Measurements from ENCODE around the gene COX6B1. TPM values are rescaled to one million over a fixed set of nuclear protein-coding genes. Genes with fewer than 3 reads are reported as not detected.

COX6B1 gene, protein sequence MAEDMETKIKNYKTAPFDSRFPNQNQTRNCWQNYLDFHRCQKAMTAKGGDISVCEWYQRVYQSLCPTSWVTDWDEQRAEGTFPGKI
- total RNA-seq (2014; rRNA removed; shearing (Covaris generic)) = 327 and 328 TPM in 2 replicates

DNA sequence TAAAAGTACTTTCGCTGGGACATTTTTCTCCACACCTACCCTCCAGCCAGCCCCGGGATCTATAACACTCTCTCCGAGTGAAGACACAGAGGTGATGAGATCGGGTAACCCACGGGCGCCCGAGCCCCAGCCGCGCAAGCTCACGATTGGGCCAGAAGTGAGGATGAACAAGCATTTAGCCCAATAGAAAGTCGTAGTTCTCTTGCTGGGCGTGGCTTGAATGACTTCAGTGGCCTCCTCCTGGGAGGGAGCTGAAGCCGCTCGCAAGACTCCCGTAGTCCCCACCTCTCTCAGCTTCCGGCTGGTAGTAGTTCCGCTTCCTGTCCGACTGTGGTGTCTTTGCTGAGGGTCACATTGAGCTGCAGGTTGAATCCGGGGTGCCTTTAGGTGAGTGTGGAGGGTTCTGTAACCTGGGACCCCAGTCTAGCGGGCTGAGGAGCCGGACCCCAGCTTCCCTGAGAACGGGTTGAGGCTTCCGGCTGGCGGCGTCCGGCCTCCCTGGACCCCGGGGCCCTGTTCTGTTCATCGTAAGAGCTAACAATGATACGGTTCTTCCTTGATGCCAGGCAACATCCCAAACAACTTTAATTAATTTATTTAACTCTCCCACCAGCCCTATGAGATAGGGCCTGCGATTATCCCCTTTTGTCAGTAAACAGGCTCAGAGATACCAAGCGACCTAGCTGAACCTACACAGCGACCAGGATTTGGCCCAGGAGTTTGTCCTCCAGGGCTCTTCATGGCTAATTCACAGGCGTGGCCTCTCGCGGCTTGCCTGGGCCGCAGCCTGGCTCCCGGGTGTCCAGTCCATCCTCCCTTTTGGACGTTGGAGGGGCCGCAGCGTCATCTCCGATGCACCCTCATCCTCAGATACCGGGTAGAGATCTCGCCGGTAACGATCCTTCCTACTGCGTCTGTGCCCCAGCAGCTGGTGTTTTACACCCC lies at the start of gene COX6B1:
Gene COX6B1, plus strand, starts transcription at position 307 of the 945 bp plus-strand sequence. CDS start 2,921 bp downstream, outside the sequence.

DNA sequence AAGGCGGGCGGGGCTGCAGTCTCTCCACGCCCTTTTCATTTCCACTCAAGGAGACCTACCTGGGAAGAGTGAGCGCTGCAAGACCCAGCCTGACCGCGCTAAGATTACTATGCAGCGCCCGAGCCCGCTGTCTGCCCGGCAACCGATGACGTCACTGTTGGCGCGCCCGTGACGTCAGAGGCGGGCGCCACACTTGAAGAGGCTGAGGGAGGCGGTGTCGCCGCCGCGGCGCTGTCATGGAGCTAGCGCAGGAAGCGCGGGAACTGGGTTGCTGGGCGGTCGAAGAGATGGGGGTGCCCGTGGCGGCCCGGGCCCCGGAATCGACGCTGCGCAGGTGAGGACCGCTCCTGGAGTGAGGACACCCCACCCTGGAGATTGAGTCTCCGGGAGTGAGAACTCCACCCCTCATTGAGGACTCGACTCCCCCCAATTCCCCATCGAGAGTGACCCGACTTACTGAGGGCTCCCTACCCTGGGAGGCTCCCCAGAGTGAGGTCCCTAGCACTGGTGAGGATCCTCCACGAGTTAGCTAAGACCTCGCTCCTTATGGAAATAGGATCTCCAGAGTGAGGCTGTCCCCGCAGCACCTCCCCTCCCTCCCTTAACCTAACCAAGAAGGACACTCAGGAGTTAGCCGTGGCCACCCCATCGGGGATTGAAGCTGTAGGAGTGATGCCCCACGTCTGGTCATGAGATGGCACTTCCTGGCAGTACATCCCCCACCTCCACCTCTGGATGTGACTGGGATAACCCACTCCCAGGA lies 35.4 kb upstream of the COX6B1 start, which contains the start of gene HAUS5:
Gene HAUS5, plus strand, starts transcription at position 177 of the 763 bp plus-strand sequence. Its CDS starts 60 bp downstream, at position 237.

DNA sequence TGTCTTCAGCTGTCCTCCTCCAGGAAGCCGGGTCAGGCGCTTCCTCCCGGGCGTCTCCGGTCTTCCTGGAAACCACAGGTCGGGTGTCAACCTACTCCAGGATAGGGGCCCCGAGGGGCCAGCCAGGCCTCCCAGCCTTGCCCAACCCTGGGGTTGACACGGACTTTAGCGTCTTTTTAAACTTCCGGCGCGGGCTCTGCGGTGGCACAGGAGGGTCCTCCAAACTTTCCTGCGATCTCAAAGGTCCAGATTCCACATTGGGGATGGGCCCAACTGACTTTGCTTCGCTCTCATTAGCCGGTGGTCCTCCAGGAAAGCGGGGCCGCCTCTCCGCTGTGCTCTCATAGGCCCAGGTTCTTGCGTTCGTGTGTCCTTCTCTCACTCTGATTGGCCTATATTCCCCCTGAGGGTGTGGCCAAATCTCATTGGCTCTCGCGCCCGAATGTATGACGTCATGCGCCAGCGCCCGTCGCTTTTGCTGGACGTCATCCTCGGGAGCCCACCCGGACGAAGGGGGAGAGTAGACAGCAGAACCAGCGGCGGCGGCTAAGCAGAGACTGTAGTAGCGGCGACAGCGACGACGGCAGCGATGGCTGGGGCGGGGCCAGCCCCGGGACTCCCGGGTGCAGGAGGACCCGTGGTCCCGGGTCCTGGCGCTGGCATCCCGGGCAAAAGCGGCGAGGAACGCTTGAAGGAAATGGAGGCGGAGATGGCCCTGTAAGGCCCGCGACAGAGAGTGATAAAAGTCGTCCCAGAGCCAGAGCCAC lies 19.4 kb upstream of the COX6B1 start, which contains the start of gene RBM42:
Gene RBM42, plus strand, starts transcription at position 472 of the 767 bp plus-strand sequence. Its CDS starts 118 bp downstream, at position 590.

DNA sequence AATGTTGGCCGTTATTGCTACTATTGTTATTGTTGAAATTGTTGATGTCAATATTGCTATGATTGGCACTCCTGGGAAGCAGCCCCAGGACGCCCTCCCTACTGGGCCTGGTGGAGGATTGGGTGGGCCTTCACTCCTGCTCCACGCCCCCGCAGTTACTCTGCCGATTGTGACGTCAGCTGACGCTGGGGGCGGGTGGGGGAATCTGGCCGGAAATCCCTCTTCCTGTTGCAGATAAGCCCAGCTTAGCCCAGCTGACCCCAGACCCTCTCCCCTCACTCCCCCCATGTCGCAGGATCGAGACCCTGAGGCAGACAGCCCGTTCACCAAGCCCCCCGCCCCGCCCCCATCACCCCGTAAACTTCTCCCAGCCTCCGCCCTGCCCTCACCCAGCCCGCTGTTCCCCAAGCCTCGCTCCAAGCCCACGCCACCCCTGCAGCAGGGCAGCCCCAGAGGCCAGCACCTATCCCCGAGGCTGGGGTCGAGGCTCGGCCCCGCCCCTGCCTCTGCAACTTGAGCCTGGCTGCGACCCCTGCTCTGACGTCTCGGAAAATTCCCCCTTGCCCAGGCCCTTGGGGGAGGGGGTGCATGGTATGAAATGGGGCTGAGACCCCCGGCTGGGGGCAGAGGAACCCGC lies 6.5 kb upstream of the COX6B1 start, which contains the start of gene ETV2:
Gene ETV2, plus strand, starts transcription at position 231 of the 637 bp plus-strand sequence. CDS start 716 bp downstream, outside the sequence.

DNA sequence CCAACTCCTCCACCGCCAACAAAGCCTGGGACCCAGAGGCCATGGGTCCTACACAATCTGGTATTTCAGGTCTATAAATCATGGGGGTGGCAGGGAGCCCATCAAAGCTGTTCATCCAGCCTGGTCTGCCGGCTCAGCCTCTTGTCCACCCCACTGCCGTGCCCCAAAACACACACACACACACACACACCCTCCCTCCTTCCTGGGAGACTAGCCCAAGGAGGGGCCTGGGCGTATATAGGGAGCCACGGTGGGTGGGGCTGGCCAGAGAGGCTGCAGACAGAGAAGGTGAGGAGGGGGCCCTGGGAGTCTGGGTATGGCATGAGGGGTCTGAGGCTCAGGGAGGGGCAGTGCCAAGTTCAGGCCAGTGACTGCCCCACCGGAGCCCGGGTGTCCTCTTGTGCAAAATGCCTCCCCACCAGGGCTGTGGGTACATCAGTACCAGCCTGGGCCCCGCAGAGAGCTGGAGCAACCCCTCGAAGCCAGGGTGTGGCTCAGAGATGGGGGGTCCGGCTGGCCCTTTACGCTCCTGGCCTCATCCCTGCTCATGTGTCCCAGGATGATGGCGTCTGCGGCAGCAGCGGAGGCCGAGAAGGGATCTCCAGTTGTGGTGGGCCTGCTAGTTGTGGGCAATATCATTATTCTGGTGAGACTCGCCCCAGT lies 18.3 kb downstream of the COX6B1 start, which contains the start of gene UPK1A:
Gene UPK1A, plus strand, starts transcription at position 267 of the 663 bp plus-strand sequence. Its CDS starts 296 bp downstream, at position 563.

DNA sequence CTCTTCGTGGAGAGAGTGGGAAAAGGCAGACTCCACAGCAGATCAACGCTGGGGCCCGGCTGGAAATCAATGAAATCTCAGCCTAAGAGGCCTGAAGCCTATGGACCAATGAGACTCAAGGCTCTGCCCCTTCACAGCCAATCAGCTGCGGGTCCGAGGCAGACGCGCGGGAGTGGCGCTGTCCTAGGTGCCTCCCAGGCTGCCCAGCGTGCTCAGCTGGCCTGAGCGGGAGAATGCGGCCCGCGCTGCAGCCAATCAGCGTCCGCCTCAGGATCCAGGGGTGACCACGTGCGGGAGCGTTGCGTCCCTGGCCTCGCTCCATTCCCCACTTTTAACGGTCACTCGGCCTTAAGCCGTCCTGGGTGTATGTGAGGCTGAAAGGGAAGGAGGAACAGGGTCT lies 56.1 kb downstream of the COX6B1 start, which contains the start of gene ZBTB32:
Gene ZBTB32, plus strand, starts transcription at position 341 of the 400 bp plus-strand sequence. CDS start 10,069 bp downstream, outside the sequence.

Other genes starting within 250 kb of the COX6B1 start
- gene FFAR2, start 200.1 kb upstream of the COX6B1 start, total RNA-seq (2014; rRNA removed; shearing (Covaris generic)) = not detected in 2 replicates
- not detected in 2 replicates for gene KRTDAP, start 157.9 kb upstream of the COX6B1 start, total RNA-seq (2014; rRNA removed; shearing (Covaris generic))
- gene DMKN, start 134.7 kb upstream of the COX6B1 start, total RNA-seq (2014; rRNA removed; shearing (Covaris generic)) = 16.5 and 24.2 TPM in 2 replicates
- 0.05 TPM in 1 of 2 replicates, not detected in the other for gene SBSN, start 120.0 kb upstream of the COX6B1 start, total RNA-seq (2014; rRNA removed; shearing (Covaris generic))
- gene GAPDHS, start 114.9 kb upstream of the COX6B1 start, total RNA-seq (2014; rRNA removed; shearing (Covaris generic)) = not detected in 2 replicates
- gene TMEM147, start 102.7 kb upstream of the COX6B1 start, total RNA-seq (2014; rRNA removed; shearing (Covaris generic)) = 126 and 129 TPM in 2 replicates
- not detected in 2 replicates for gene ATP4A, start 84.7 kb upstream of the COX6B1 start, total RNA-seq (2014; rRNA removed; shearing (Covaris generic))
- not detected in 2 replicates for gene PMIS2, start 62.1 kb upstream of the COX6B1 start, total RNA-seq (2014; rRNA removed; shearing (Covaris generic))
- gene HAUS5, start 35.6 kb upstream of the COX6B1 start, total RNA-seq (2014; rRNA removed; shearing (Covaris generic)) = 45.8 and 47.4 TPM in 2 replicates
- gene RBM42, start 19.3 kb upstream of the COX6B1 start, total RNA-seq (2014; rRNA removed; shearing (Covaris generic)) = 86.8 and 95.1 TPM in 2 replicates
- 0.88 and 1.1 TPM in 2 replicates for gene ETV2, start 6.6 kb upstream of the COX6B1 start, total RNA-seq (2014; rRNA removed; shearing (Covaris generic))
- not detected in 2 replicates for gene UPK1A, start 18.2 kb downstream of the COX6B1 start, total RNA-seq (2014; rRNA removed; shearing (Covaris generic))
- gene ZBTB32, start 56.2 kb downstream of the COX6B1 start, total RNA-seq (2014; rRNA removed; shearing (Covaris generic)) = not detected in 2 replicates
- gene KMT2B, start 69.7 kb downstream of the COX6B1 start, total RNA-seq (2014; rRNA removed; shearing (Covaris generic)) = 14.4 and 20.0 TPM in 2 replicates
- gene IGFLR1, start 94.1 kb downstream of the COX6B1 start, total RNA-seq (2014; rRNA removed; shearing (Covaris generic)) = 3.6 and 6.8 TPM in 2 replicates
- gene U2AF1L4, start 97.1 kb downstream of the COX6B1 start, total RNA-seq (2014; rRNA removed; shearing (Covaris generic)) = 22.6 and 23.4 TPM in 2 replicates
- 35.6 and 40.4 TPM in 2 replicates for gene PSENEN, start 97.3 kb downstream of the COX6B1 start, total RNA-seq (2014; rRNA removed; shearing (Covaris generic))
- gene LIN37, start 100.3 kb downstream of the COX6B1 start, total RNA-seq (2014; rRNA removed; shearing (Covaris generic)) = 7.4 and 12.7 TPM in 2 replicates
- gene HSPB6, start 108.7 kb downstream of the COX6B1 start, total RNA-seq (2014; rRNA removed; shearing (Covaris generic)) = 0.40 TPM in 1 of 2 replicates, not detected in the other
- 9.5 and 10.8 TPM in 2 replicates for gene PROSER3, start 109.9 kb downstream of the COX6B1 start, total RNA-seq (2014; rRNA removed; shearing (Covaris generic))
- 3.3 and 9.8 TPM in 2 replicates for gene ARHGAP33, start 127.2 kb downstream of the COX6B1 start, total RNA-seq (2014; rRNA removed; shearing (Covaris generic))
- gene PRODH2, start 164.5 kb downstream of the COX6B1 start, total RNA-seq (2014; rRNA removed; shearing (Covaris generic)) = not detected in 2 replicates
- gene NPHS1, start 204.2 kb downstream of the COX6B1 start, total RNA-seq (2014; rRNA removed; shearing (Covaris generic)) = not detected in 2 replicates
- gene KIRREL2, start 208.6 kb downstream of the COX6B1 start, total RNA-seq (2014; rRNA removed; shearing (Covaris generic)) = 0.08 TPM in 1 of 2 replicates, not detected in the other
- gene APLP1, start 220.3 kb downstream of the COX6B1 start, total RNA-seq (2014; rRNA removed; shearing (Covaris generic)) = 5.3 and 7.0 TPM in 2 replicates

Measured in A375 (cell line).